GM12878 (cell line): ENCODE data around the gene BMPR2. TPM values are rescaled to one million over a fixed set of nuclear protein-coding genes. Genes with fewer than 3 reads are reported as not detected.

Source experiments
- ATAC-seq: fragments of 200-7000 bp; cut with Tn5 transposase; 3 replicates; pipeline ENCODE4 v1.9.1; 2020; ENCODE audit warnings: mild to moderate bottlenecking, moderate library complexity
- BruUV-seq: library from RNA; stranded (reverse); fragments of 400-500 nt; replicated peaks from 2 replicates; lab custom pipeline; 2021; lab: Mats Ljungman, UMichigan
- CTCF ChIA-PET: fragments of 300-600 bp; sonication (Branson Sonifier 250); formaldehyde crosslinking; extraction: SDS; loops from one replicate; lab custom pipeline; 2021; ENCODE audit warnings: inconsistent platforms; lab: Yijun Ruan, JAX
- POLR2A ChIA-PET: fragments of 350-600 bp; formaldehyde crosslinking; extraction: SDS; loops from one replicate; lab custom pipeline; 2021; ENCODE audit warnings: inconsistent platforms; lab: Charles Lee
- RAD21 ChIA-PET: fragments of 300-600 bp; sonication (Branson Sonifier 250); formaldehyde crosslinking; loops from one replicate; lab custom pipeline; 2023; ENCODE audit warnings: antibody characterized with exemption; ENCODE audit not compliant: unreplicated experiment; lab: Charles Lee
- SMC1A ChIA-PET: fragments of 300-600 bp; sonication (Branson Sonifier 250); formaldehyde crosslinking; loops from one replicate; lab custom pipeline; 2023; ENCODE audit not compliant: unreplicated experiment, uncharacterized antibody; lab: Charles Lee
- DNase-seq: peaks from one replicate; pipeline ENCODE4 v3.0.0-alpha.2; 2011; ENCODE audit warnings: low read depth, low spot score
- FAIRE-seq: peaks from 3 replicates; lab custom pipeline; 2011; peaks lifted over from hg19 to GRCh38; lab: Jason Lieb, UNC
- H2AFZ ChIP-seq: 2 replicates; pipeline ENCODE4 v1.6.0; 2011; ENCODE audit warnings: low read depth, low read length, control low read depth; ENCODE audit not compliant: control insufficient read depth
- H3K27ac ChIP-seq: 2 replicates; pipeline ENCODE4 v1.5.1; 2011; ENCODE audit warnings: control low read depth; ENCODE audit not compliant: control insufficient read depth, insufficient read depth
- H3K27me3 ChIP-seq, 2 experiments: replicated peaks in 1 of 2; 2 replicates each; pipeline versions ENCODE4 v1.6.0 to v1.6.1; 2011; ENCODE audit warnings: low read length in 1 of 2; ENCODE audit not compliant: control insufficient read depth in 2 of 2, insufficient read depth in 2 of 2
- H3K36me3 ChIP-seq, 2 experiments: 2 replicates each; pipeline ENCODE4 v1.5.1; 2011; ENCODE audit warnings: low read length in 1 of 2; ENCODE audit not compliant: control insufficient read depth in 2 of 2, insufficient read depth in 2 of 2
- H3K4me1 ChIP-seq: 2 replicates; pipeline ENCODE4 v1.6.1; 2011; ENCODE audit warnings: mild to moderate bottlenecking, low read length, moderate library complexity, mixed read lengths; ENCODE audit not compliant: control insufficient read depth, insufficient read depth
- H3K4me2 ChIP-seq: 2 replicates; pipeline ENCODE4 v1.6.0; 2011; ENCODE audit warnings: control low read depth; ENCODE audit not compliant: control insufficient read depth, insufficient read depth
- H3K4me3 ChIP-seq: fragments of 200-600 bp; sonication (generic); 2 replicates; pipeline ENCODE4 v1.5.1; 2016
- H3K79me2 ChIP-seq: 2 replicates; pipeline ENCODE4 v1.6.0; 2011; ENCODE audit warnings: low read length; ENCODE audit not compliant: control insufficient read depth, insufficient read depth
- H3K9ac ChIP-seq: 2 replicates; pipeline ENCODE4 v1.8.0; 2011; ENCODE audit warnings: low read length, control low read depth, mixed read lengths; ENCODE audit not compliant: control insufficient read depth, insufficient read depth
- H3K9me3 ChIP-seq: replicated peaks from 3 replicates; pipeline ENCODE4 v1.5.1; 2011; ENCODE audit warnings: mild to moderate bottlenecking, low read length; ENCODE audit not compliant: control insufficient read depth, insufficient read depth
- H4K20me1 ChIP-seq: 2 replicates; pipeline ENCODE4 v1.6.0; 2011; ENCODE audit not compliant: control insufficient read depth, insufficient read depth
- ASH2L ChIP-seq: fragments of 300-600, 200-600 bp; sonication (generic); IDR thresholded peaks from 2 replicates; pipeline ENCODE4 v1.6.1; 2017; ENCODE audit warnings: low read depth, mild to moderate bottlenecking, borderline replicate concordance
- CTCF ChIP-seq, 3 experiments: IDR thresholded peaks in 2 of 3; conservative IDR thresholded peaks in 1 of 3; 2 replicates each; pipeline ENCODE4 v1.5.1; 2011; ENCODE audit warnings: low read depth in 3 of 3, low read length in 3 of 3, mild to moderate bottlenecking in 3 of 3, control low read depth in 2 of 3, moderate library complexity in 2 of 3, inconsistent platforms in 1 of 3, mixed read lengths in 1 of 3; ENCODE audit not compliant: control insufficient read depth in 2 of 3, insufficient read depth in 1 of 3; ENCODE audit errors: extremely low read depth in 1 of 3
- ESRRA ChIP-seq: IDR thresholded peaks from 2 replicates; pipeline ENCODE4 v1.6.1; 2012; ENCODE audit warnings: mild to moderate bottlenecking, low read length, improper control_type of control experiment
- HCFC1 ChIP-seq: fragments of 150-350 bp; IDR thresholded peaks from 2 replicates; pipeline ENCODE4 v1.6.1; 2014; ENCODE audit warnings: low read length
- HDGF ChIP-seq: fragments of 450-650 bp; IDR thresholded peaks from 2 replicates; pipeline ENCODE4 v1.6.1; 2016; ENCODE audit warnings: antibody characterized with exemption
- IKZF1 ChIP-seq: fragments of 450-650 bp; conservative IDR thresholded peaks from 2 replicates; pipeline ENCODE4 v1.6.1; 2017; ENCODE audit warnings: antibody characterized with exemption, mild to moderate bottlenecking
- JUNB ChIP-seq: IDR thresholded peaks from 2 replicates; pipeline ENCODE4 v1.6.1; 2016; ENCODE audit warnings: antibody characterized with exemption, mild to moderate bottlenecking
- NKRF ChIP-seq: fragments of 450-650 bp; conservative IDR thresholded peaks from 2 replicates; pipeline ENCODE4 v1.6.1; 2017; ENCODE audit warnings: mild to moderate bottlenecking, moderate library complexity
- PKNOX1 ChIP-seq: fragments of 450-650 bp; IDR thresholded peaks from 2 replicates; pipeline ENCODE4 v1.6.1; 2016; ENCODE audit warnings: mild to moderate bottlenecking
- RCOR1 ChIP-seq: conservative IDR thresholded peaks from 2 replicates; pipeline ENCODE4 v1.6.1; 2012; ENCODE audit warnings: low read depth, low read length, improper control_type of control experiment
- SMAD1 ChIP-seq: fragments of 450-650 bp; IDR thresholded peaks from 2 replicates; pipeline ENCODE4 v1.6.1; 2018; ENCODE audit warnings: mild to moderate bottlenecking, low read depth; ENCODE audit not compliant: partially characterized antibody
- YY1 ChIP-seq: IDR thresholded peaks from 2 replicates; pipeline ENCODE4 v1.6.1; 2011; ENCODE audit warnings: low read depth, mild to moderate bottlenecking, low read length
- ZNF687 ChIP-seq: fragments of 450-650 bp; IDR thresholded peaks from 2 replicates; pipeline ENCODE4 v1.6.1; 2017; ENCODE audit warnings: mild to moderate bottlenecking, moderate library complexity
- WGBS: methylation state at CpG from one replicate; pipeline ENCODE4 v1.1.6; 2016; ENCODE audit warnings: low lambda C conversion rate; ENCODE audit not compliant: insufficient replicate concordance, insufficient coverage; ENCODE audit errors: missing lambda C conversion rate; 5-methylcytosine and 5-hydroxymethylcytosine counted together
- in situ Hi-C: fragments of 300-500 bp; cut with MboI; formaldehyde crosslinking; loops from 9 replicates; pipeline ENCODE4 v1.14.3; 2018; ENCODE audit warnings: mixed read lengths
- intact Hi-C: fragments of 100-400 bp; cut with micrococcal nuclease; formaldehyde crosslinking; loops from one replicate; pipeline ENCODE4 v1.14.2; 2022; ENCODE audit not compliant: unreplicated experiment
- polyA plus RNA-seq, 11 experiments: library from polyadenylated mRNA; depleted of rRNA in 4 of 11; unstranded in 6 of 11; stranded (reverse) in 5 of 11; fragments of >200 nt; fragmentation: Nextera tagmentation in 4 of 11; fragmentation: Illumina TruSeq in 1 of 11; extraction: Ambion mirVana in 4 of 11; extraction: Trizol in 1 of 11; gene quantifications; 1 replicate in 1 of 11; 2 replicates in 10 of 11; pipeline versions ENCODE4 v1.2.1 to v1.2.3, GENCODE V29; 2011 to 2016; ENCODE audit warnings: inconsistent platforms in 2 of 11, missing spikeins in 2 of 11, low read depth in 1 of 11
- total RNA-seq, 4 experiments: library from RNA; depleted of rRNA in 3 of 4; stranded (reverse); fragments of >200 nt in 3 of 4; fragmentation: Illumina TruSeq in 1 of 4; extraction: Trizol in 1 of 4; gene quantifications; 2 replicates each; pipeline versions ENCODE4 v1.2.1 to v1.2.3, GENCODE V29; 2013 to 2021

The BMPR2 gene
- total and polyA plus RNA-seq, 10 of the 15 experiments (the other 5 are each of a cell fraction or from before 2014, with no cell fraction given): 2.4 to 33.0 (median 7.1) TPM

- Histone ChIP-seq H4K20me1 (no peaks in the 10 kb centered on the region), H3K9me3 (no peaks in the 10 kb centered on the region), H3K4me1 (no peaks in the 10 kb centered on the region), H3K4me2 (no peak overlapping the region), H3K36me3 (no peaks in the 10 kb centered on the region), H3K79me2 (no peaks in the 10 kb centered on the region), H3K4me3 (no peak overlapping the region), H3K9ac (no peak overlapping the region), H3K27ac (no peak overlapping the region)
- CTCF ChIA-PET: no interaction called here
- WGBS: 66% methylated on average over 3 of the region's 3 CpGs
- intact Hi-C loops: no loop called here
- no peak for FAIRE-seq
- POLR2A ChIA-PET: interaction anchor here (0.6 kb wide), 1 partner anchor 993 kb away, joined by 3 read pairs; no protein-coding TSS in a partner anchor
- BruUV-seq: no TSS peak
- no peak for ATAC-seq
- TF ChIP-seq CTCF (IDR thresholded peaks at IDR 0.05 in 2 of 3, conservative IDR thresholded peaks at IDR 0.05 in 1 of 3; ENCODE audit: control insufficient read depth in 2 of 3, extremely low read depth in 1 of 3, insufficient read depth in 1 of 3, low read depth in 3 of 3, low read length in 3 of 3): no peak
- TF ChIP-seq YY1: no peak
- no peak for TF ChIP-seq PKNOX1
- TF ChIP-seq HCFC1: no peak
- no peak for TF ChIP-seq SMAD1
- no peak for TF ChIP-seq ZNF687
- no peak for TF ChIP-seq RCOR1
- TF ChIP-seq ESRRA: no peak
- no peak for TF ChIP-seq ASH2L
- TF ChIP-seq IKZF1: no peak
- no peak for TF ChIP-seq HDGF
- no peak for TF ChIP-seq JUNB
- TF ChIP-seq NKRF: no peak
- TF ChIP-seq, all 136 proteins: peak for 0
- SMC1A ChIA-PET: no interaction called here
- H2AFZ ChIP-seq: no peak overlapping the region
- in situ Hi-C loops: no loop called here
- H3K27me3 ChIP-seq: no peaks in the 10 kb centered on the region
- DNase-seq: no peak
- RAD21 ChIA-PET: interaction anchor here (0.7 kb wide), 1 partner anchor 51 kb away, joined by 3 read pairs; no protein-coding TSS in a partner anchor
Observed at GRCh38 chr2:202436626-202437025, 60.5 kb downstream of the BMPR2 start.
